Muscle layer of colon (tissue), 2 donors: Measurements from ENCODE around the gene FRMD4A.
"Not testable (repeated sequence)": the region's sequence is repeated elsewhere in the genome, so short reads cannot be mapped to it uniquely, and the experiment has no call there.

Source experiments
- H3K27ac ChIP-seq: one replicate; pipeline ENCODE4 v1.7.0; 2013; ENCODE audit warnings: low read depth, mild to moderate bottlenecking, low read length, moderate library complexity
- H3K27me3 ChIP-seq, 2 donors: one replicate each; pipeline ENCODE4 v1.7.0; 2013; ENCODE audit warnings: low read length in 2 of 2, mild to moderate bottlenecking in 2 of 2; ENCODE audit not compliant: insufficient read depth in 2 of 2, control insufficient read depth in 1 of 2
- H3K36me3 ChIP-seq: one replicate; pipeline ENCODE4 v1.7.0; 2013; ENCODE audit warnings: mild to moderate bottlenecking, low read length; ENCODE audit not compliant: insufficient read depth
- H3K4me1 ChIP-seq: one replicate; pipeline ENCODE4 v1.7.0; 2013; ENCODE audit warnings: mild to moderate bottlenecking, low read length; ENCODE audit not compliant: insufficient read depth
- H3K4me3 ChIP-seq, 2 donors: one replicate each; pipeline ENCODE4 v1.7.0; 2013; ENCODE audit warnings: low read length in 2 of 2, low read depth in 1 of 2, mild to moderate bottlenecking in 1 of 2, moderate library complexity in 1 of 2
- H3K9ac ChIP-seq: one replicate; pipeline ENCODE4 v1.7.0; 2013; ENCODE audit warnings: low read length
- H3K9me3 ChIP-seq: one replicate; pipeline ENCODE4 v1.7.0; 2013; ENCODE audit warnings: mild to moderate bottlenecking, low read length
- donor health status: abdominal sarcoma.
- donor health status: Adenocarcinoma of cecum.

FRMD4A gene

DNA sequence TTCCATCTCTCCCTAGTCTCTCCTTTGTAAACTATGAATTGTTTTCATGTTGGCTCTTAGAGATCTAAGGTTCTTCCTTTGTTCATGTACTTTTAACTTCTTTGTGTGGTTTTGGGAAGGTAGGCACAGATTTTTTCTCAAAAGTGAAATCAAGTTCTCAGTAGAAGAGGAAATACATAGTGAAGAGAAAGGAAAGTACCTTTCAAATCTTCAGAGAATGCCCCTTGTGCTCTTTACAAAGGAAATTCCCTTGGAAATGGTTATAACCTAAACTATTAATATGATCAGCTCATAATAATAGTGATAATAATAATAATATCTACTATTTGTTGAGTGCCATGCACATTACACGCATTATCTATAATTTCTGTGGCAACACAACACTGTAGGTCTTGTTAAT lies 425.4 kb downstream of the FRMD4A start:
- Histone ChIP-seq H3K4me3 (no peak overlapping the region), H3K9me3 (peaks cover 4% of the 10 kb centered on the region), H3K36me3 (no peaks in the 10 kb centered on the region), H3K9ac (no peak overlapping the region), H3K27me3 (no peaks in the 10 kb centered on the region), H3K4me1 (no peaks in the 10 kb centered on the region), H3K27ac (no peak overlapping the region)

DNA sequence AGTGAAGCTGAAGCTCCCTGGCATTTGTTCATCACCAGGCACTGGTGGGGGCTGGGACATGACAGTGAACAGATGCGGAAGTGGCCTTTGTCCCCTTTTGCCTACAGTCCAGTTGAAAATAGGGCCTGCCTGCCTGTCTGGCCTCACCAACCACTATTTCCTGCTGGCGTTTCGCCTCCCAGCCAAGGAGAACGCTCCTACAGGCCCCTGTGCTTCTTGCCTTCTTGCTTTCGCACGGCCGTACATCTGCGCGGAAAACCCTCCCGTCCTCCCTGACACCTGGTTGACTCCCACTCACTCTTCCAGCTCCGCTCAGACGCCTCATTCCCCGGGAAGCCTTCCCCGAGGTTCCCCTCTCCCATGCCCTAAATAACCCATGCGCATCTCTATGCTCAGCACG lies 426.7 kb downstream of the FRMD4A start:
- Histone ChIP-seq H3K9ac (no peak overlapping the region), H3K36me3 (no peaks in the 10 kb centered on the region), H3K4me3 (no peak overlapping the region), H3K4me1 (no peaks in the 10 kb centered on the region), H3K9me3 (no peaks in the 10 kb centered on the region), H3K27me3 (no peaks in the 10 kb centered on the region), H3K27ac (no peak overlapping the region)

DNA sequence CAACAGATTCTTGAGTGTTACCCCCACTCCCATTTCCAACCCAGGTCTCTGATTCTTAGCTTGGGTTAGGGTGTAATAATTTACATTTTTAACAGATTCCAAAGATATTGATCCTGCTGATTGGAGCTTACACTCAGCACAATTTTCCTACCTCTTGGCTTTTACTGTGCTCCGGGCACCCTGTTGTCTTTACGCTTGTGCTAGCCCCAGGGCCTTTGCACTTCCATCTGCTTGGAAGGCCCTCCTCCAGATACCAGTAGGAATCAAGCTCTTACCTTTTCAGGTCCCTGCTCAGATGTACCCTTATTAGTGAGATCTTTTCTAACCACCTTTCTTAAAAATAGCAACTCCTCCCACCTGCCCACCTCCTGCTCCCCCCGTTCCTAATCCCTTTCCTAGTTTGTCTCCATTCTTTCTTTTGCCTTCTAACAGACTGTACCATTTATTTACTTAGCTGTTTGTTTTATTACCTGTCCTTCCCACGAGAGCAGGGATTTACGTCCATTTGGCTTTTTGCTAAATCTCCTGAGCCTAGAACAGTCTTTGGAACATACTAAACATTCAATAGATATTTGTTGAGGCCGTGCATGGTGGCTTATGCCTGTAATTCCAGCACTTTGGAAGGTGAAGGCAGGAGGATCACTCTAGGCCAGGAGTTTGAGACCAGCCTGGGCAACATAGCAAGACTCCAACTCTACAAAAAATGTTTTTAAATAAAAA lies 427.7 kb downstream of the FRMD4A start:
- no peak overlapping the region for H3K4me3 ChIP-seq
- no peaks in the 10 kb centered on the region for H3K27me3 ChIP-seq
- no peaks in the 10 kb centered on the region for H3K4me1 ChIP-seq
- H3K27ac ChIP-seq = no peak overlapping the region
- no peak overlapping the region for H3K9ac ChIP-seq
- no peaks in the 10 kb centered on the region for H3K9me3 ChIP-seq
- no peaks in the 10 kb centered on the region for H3K36me3 ChIP-seq

DNA sequence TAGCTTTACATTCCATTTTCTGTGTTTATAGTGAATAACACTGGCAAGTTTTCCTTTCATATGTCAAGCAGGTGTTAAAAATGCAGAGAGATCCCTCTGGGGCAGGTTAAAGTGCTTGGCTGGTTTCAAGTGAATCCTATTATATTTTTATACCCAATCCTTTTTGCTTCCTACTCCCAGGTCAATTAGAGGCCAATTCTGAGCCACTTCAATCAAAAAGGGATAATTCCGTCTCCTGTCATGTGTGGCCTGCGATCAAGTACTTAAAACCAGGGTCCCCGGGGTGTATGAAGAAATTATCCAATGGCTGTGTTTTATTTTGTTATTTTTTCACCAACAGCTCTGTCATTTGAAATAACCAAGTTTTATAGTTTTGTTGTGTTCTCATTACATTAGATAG lies 430.8 kb downstream of the FRMD4A start:
- no peak overlapping the region for H3K9ac ChIP-seq
- H3K27ac ChIP-seq = no peak overlapping the region
- no peak overlapping the region for H3K4me3 ChIP-seq
- no peaks in the 10 kb centered on the region for H3K36me3 ChIP-seq
- no peaks in the 10 kb centered on the region for H3K9me3 ChIP-seq
- H3K27me3 ChIP-seq = no peaks in the 10 kb centered on the region
- H3K4me1 ChIP-seq = no peaks in the 10 kb centered on the region

DNA sequence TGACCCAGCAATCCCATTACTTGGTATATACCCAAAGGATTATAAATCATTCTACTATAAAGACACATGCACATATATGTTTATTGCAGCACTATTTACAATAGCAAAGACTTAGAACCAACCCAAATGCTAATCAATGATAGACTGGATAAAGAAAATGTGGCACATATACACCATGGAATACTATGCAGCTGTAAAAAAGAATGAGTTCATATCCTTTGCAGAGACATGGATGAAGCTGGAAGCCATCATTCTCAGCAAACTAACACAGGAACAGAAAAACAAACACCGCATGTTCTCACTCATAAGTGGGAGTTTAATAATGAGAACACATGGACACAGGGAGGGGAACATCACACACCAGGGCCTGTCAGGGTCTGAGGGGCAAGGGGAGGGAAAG lies 434.6 kb downstream of the FRMD4A start:
- not testable (repeated sequence) for H3K27ac ChIP-seq, H3K9ac ChIP-seq, H3K9me3 ChIP-seq, H3K36me3 ChIP-seq, H3K4me3 ChIP-seq, H3K4me1 ChIP-seq, H3K27me3 ChIP-seq

DNA sequence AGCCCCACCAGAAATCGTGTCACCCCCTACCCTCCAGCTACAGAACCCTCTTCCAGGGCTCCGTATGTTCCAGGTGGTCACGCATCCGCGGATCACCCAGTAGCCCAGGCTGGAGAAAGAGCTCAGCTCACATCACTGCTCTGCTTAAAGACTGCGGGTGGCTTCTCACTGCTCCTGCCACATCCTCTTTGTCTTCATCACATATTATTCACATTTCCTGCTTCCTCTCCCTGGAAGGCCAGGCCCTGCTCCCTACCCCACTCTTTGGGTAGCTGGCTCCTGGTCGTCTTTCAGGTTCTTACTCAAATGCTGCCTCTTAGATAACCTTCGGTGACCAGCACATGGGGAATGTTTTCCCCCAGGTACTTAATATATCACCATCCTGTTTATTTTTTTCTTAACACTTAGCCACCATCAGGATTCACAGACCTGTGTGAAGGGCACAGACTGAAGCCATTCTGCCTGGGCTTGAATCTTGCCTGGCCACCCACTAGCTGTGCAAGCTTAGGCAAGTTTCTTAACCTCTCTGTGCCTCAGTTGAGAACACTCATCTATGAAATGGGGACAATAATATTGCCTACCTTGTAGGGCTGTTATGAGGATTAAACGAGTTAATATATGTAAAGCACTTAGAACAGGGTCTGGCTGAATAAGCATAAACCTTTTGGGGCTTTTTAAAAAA lies 436.2 kb downstream of the FRMD4A start:
- no peak overlapping the region for H3K9ac ChIP-seq
- peaks cover 0 to 5% of the 10 kb centered on the region in 2 donors for H3K27me3 ChIP-seq
- H3K4me1 ChIP-seq = peaks cover 9% of the 10 kb centered on the region
- H3K36me3 ChIP-seq = no peaks in the 10 kb centered on the region
- no peak overlapping the region for H3K27ac ChIP-seq
- no peaks in the 10 kb centered on the region for H3K9me3 ChIP-seq
- no peak overlapping the region for H3K4me3 ChIP-seq

DNA sequence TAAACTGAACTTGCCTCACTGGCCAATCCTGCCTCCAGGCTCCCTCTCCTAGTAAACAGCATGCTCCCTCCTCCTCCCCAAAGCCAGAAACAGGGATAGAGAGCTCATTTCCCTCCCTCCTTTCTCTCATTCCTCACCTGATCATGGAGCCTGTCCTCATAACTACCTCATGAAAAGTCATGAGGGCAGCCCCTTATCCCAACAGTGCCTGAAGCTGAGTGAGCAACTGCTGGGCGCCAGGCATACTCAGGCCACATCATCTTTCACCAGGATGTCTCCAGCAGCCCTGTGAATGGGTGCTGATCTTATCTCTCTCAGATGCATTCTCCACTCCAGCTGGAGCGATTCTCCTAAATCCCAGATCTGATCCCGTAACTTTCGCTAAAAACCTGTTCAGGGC lies 436.8 kb downstream of the FRMD4A start:
- H3K9ac ChIP-seq = no peak overlapping the region
- H3K9me3 ChIP-seq = no peaks in the 10 kb centered on the region
- no peak overlapping the region for H3K27ac ChIP-seq
- peaks cover 9% of the 10 kb centered on the region for H3K4me1 ChIP-seq
- peaks cover 0 to 5% of the 10 kb centered on the region in 2 donors for H3K27me3 ChIP-seq
- H3K36me3 ChIP-seq = no peaks in the 10 kb centered on the region
- H3K4me3 ChIP-seq = no peak overlapping the region

DNA sequence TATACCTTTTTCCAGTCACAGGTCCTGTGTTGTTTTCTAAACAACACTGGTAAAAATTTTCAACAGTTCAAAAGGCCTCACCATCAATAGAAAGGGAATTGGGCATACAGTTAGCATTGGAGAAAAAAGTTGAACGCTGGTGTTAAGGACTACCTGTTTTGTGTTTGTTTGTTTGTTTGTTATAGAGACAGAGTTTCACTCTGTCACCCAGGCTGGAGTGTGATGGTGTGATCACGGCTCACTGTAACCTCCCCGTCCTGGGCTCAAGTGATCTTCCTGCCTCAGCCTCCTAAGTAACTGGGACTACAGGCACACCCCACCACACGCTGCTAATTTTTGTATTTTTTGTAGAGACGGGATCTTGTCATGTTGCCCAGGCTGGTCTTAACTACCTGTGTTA lies 437.9 kb downstream of the FRMD4A start:
- H3K27me3 ChIP-seq = peaks cover 0 to 5% of the 10 kb centered on the region in 2 donors
- no peak overlapping the region for H3K27ac ChIP-seq
- H3K9me3 ChIP-seq = no peaks in the 10 kb centered on the region
- no peak overlapping the region for H3K4me3 ChIP-seq
- H3K36me3 ChIP-seq = no peaks in the 10 kb centered on the region
- no peak overlapping the region for H3K9ac ChIP-seq
- peaks cover 9% of the 10 kb centered on the region for H3K4me1 ChIP-seq

DNA sequence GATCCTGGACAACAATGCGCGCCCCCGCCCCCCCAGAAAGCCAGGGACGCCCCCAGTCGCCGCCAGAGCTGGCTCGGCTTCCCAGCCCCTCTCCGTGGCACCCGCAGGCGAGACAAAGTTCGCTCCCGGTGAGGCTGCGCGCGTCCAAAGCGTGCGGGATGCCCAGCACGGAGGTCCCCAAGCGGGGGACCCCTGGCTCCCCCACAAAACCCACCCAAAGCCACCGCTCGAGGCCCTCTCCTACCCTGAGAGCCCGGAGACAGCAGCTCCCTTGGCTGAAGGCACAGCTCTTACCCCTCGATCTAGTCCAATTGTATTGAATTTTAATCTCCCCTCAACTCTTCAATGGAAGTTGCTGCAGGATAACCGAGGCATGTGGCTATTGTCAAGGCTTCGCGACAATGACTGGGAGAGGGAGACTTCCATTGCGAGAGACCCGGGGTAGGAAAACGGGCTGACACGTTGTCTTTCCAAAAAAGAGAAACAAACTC lies 438.7 kb downstream of the FRMD4A start:
- H3K4me1 ChIP-seq = peaks cover 9% of the 10 kb centered on the region
- no peaks in the 10 kb centered on the region for H3K9me3 ChIP-seq
- H3K27me3 ChIP-seq = peaks cover 0 to 5% of the 10 kb centered on the region in 2 donors
- H3K27ac ChIP-seq = peak overlapping the region; percentile 6
- H3K4me3 ChIP-seq = peak overlapping the region; percentile 21 to 25
- H3K9ac ChIP-seq = no peak overlapping the region
- no peaks in the 10 kb centered on the region for H3K36me3 ChIP-seq

DNA sequence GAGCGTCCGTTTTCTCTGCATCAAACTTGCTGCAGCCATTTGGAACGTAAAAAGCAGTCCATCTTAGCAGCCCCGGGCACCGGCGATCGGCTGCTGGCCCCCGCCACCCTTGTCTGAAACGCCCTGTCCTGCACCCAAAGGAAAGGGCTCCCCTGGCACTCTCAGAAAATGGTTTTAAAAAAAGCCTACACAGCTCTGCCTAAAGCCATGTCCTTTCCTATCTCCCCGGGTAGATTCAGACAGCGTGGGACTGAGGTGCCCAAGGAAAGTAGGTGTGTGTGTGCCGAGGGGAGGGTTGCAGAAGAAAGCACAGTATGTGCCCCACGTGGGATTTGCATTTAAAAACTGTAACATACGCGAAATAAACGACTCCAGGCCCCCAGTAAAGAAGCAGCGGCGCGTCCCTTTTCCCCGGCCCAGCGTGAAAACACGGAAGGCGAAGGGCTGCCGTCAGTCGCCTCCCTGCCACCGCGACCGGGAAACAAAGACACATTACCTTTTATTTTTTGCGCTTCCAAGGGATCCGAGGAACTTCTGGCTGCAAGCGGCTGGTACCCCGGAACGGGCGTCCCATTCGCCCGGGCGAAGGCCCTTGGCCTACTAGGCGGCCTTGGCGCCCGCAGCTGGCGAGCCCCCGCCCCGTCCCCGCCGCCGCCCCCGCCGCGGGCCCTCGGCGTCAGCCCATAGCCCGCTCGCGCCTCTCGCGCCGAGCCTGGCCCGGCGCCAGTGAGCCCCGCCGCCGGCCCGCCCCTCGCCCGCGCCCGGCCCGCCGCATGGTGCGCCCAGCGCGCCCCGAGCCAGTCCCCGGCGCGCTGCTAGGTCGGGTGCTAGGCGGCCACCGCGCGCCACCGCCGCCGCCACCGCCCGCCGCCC lies 439.4 kb downstream of the FRMD4A start:
- peaks cover 0 to 5% of the 10 kb centered on the region in 2 donors for H3K27me3 ChIP-seq
- H3K4me1 ChIP-seq = peaks cover 9% of the 10 kb centered on the region
- H3K4me3 ChIP-seq = peak overlapping the region; percentile 74 to 83
- no peaks in the 10 kb centered on the region for H3K9me3 ChIP-seq
- peak overlapping the region; percentile 63 for H3K27ac ChIP-seq
- H3K9ac ChIP-seq = peak overlapping the region; percentile 15
- no peaks in the 10 kb centered on the region for H3K36me3 ChIP-seq
